K562 (cell line): ENCODE results near the gene GRK1.

Experiments
- CHD2 ChIP-seq: IDR thresholded peaks from 2 replicates; pipeline ENCODE4 v1.6.1; 2011; ENCODE audit warnings: low read depth, low read length
- CTCF ChIP-seq, 3 experiments: IDR thresholded peaks in 2 of 3; conservative IDR thresholded peaks in 1 of 3; 2 replicates each; pipeline ENCODE4 v1.5.1; 2011 to 2012; ENCODE audit warnings: low read length in 3 of 3, mild to moderate bottlenecking in 3 of 3, control low read depth in 2 of 3, improper control_type of control experiment in 1 of 3, inconsistent platforms in 1 of 3, low read depth in 1 of 3, mixed read lengths in 1 of 3, moderate library complexity in 1 of 3; ENCODE audit not compliant: insufficient read depth in 2 of 3
- JUN ChIP-seq, 2 experiments: sonication (generic) in 1 of 2; formaldehyde crosslinking in 1 of 2; IDR thresholded peaks; 2 replicates each; pipeline versions ENCODE4 v1.6.1 to v1.8.0; 2012 to 2022; ENCODE audit warnings: borderline replicate concordance in 2 of 2, mild to moderate bottlenecking in 2 of 2, improper control_type of control experiment in 1 of 2, low read depth in 1 of 2, low read length in 1 of 2, missing genetic modification reagents in 1 of 2
- KDM1A ChIP-seq, 2 experiments: fragments of 450-650 bp; IDR thresholded peaks; 2 replicates each; pipeline ENCODE4 v1.6.1; 2016; ENCODE audit warnings: mild to moderate bottlenecking in 2 of 2
- RFX5 ChIP-seq: IDR thresholded peaks from 2 replicates; pipeline ENCODE4 v1.6.1; 2011; ENCODE audit warnings: low read depth, mild to moderate bottlenecking, improper control_type of control experiment, low read length
- TGIF2 ChIP-seq: sonication (generic); formaldehyde crosslinking; IDR thresholded peaks from 2 replicates; pipeline ENCODE4 v1.8.1; 2022; ENCODE audit warnings: mild to moderate bottlenecking, missing genetic modification reagents, moderate library complexity
- TF ChIP-seq, protein P1 (sequence below): fragments of 450-650 bp; IDR thresholded peaks from 2 replicates; pipeline ENCODE4 v1.6.1; 2016; ENCODE audit warnings: antibody characterized with exemption

DNA sequence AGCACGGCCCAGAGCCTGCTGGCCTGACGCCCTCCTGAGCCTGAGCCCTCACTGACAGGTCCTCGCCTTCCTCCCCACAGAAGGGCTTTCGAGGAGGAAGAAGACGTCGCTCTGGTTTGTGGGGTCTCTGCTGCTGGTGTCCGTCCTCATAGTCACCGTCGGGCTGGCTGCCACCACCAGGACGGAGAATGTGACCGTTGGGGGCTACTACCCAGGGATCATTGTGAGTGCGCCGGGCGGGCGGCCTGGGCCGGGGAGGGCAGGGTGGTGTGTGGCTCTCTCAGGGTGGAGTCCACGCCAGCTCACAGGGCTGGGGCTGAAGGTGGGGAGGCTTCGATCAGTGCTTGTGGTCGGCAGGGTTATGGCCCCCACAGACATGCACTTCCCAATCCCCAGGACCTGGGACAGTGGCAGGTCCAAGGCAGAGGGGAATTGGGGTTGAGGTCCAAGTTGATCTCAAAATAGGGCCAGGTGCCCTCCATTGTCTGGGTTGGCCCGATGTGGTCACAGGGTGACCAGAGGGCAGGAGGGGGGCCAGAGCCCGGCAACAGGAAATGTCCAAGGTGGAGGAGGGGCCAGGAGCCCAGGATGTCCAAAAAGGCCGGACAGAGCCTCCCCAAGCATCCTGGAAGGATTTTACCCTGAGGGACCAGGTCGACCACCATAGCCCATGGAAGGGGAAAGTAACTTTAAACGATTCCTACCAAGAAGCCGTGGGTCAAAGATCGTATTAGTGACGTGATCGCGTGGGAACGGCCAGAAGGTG is 99.2 kb downstream of the GRK1 start:
- TF ChIP-seq, protein P1, sequence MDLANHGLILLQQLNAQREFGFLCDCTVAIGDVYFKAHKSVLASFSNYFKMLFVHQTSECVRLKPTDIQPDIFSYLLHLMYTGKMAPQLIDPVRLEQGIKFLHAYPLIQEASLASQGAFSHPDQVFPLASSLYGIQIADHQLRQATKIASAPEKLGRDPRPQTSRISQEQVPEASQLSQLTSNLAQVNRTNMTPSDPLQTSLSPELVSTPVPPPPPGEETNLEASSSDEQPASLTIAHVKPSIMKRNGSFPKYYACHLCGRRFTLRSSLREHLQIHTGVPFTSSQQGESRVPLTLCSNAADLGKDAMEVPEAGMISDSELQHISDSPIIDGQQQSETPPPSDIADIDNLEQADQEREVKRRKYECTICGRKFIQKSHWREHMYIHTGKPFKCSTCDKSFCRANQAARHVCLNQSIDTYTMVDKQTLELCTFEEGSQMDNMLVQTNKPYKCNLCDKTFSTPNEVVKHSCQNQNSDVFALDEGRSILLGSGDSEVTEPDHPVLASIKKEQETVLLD, result no peak
- no peak for TF ChIP-seq TGIF2
- no peak for TF ChIP-seq KDM1A (IDR thresholded peaks at IDR 0.05)
- TF ChIP-seq JUN (IDR thresholded peaks at IDR 0.05; ENCODE audit: borderline replicate concordance, low read depth, low read length), result no peak
- no peak for TF ChIP-seq JUN (CRISPR knock-in tag; IDR thresholded peaks at IDR 0.05; ENCODE audit: borderline replicate concordance)
- TF ChIP-seq RFX5, result no peak
- TF ChIP-seq CHD2, result no peak
- no peak for TF ChIP-seq CTCF (IDR thresholded peaks at IDR 0.05 in 2 of 3, conservative IDR thresholded peaks at IDR 0.05 in 1 of 3; ENCODE audit: insufficient read depth in 2 of 3, low read depth in 1 of 3, low read length in 3 of 3)
